Fibroblast of lung (primary cell): ENCODE data around the gene XRCC1. TPM values are rescaled to one million over a fixed set of nuclear protein-coding genes. Genes with fewer than 3 reads are reported as not detected.

ENCODE experiments used
- DNase-seq, 2 donors: peaks; one replicate each; pipeline versions ENCODE4 v3.0.0 to v3.0.0-alpha.2; 2010; ENCODE audit warnings: low read depth in 2 of 2
- H2AFZ ChIP-seq: 2 replicates; pipeline ENCODE4 v1.5.1; 2012; ENCODE audit warnings: low read length, control low read depth, inconsistent platforms
- H3K27ac ChIP-seq: 2 replicates; pipeline ENCODE4 v1.5.1; 2011; ENCODE audit warnings: low read length, control low read depth; ENCODE audit not compliant: insufficient read depth
- H3K27me3 ChIP-seq: 2 replicates; pipeline ENCODE4 v1.5.1; 2011; ENCODE audit warnings: mild to moderate bottlenecking, low read length; ENCODE audit not compliant: control insufficient read depth, insufficient read depth
- H3K36me3 ChIP-seq: 2 replicates; pipeline ENCODE4 v1.5.1; 2011; ENCODE audit warnings: low read length; ENCODE audit not compliant: control insufficient read depth, insufficient read depth
- H3K4me1 ChIP-seq: 2 replicates; pipeline ENCODE4 v1.5.1; 2011; ENCODE audit warnings: low read length; ENCODE audit not compliant: control insufficient read depth, insufficient read depth; ENCODE audit errors: extremely low read depth
- H3K4me2 ChIP-seq: 2 replicates; pipeline ENCODE4 v1.5.1; 2011; ENCODE audit warnings: low read length, control low read depth; ENCODE audit not compliant: insufficient read depth; ENCODE audit errors: extremely low read depth
- H3K4me3 ChIP-seq, 4 experiments: fragments of 200-600 bp in 1 of 4; sonication (generic) in 1 of 4; replicated peaks in 1 of 4; 2 replicates each; pipeline ENCODE4 v1.5.1; 2011 to 2016; ENCODE audit warnings: low read length in 4 of 4, low read depth in 3 of 4, mild to moderate bottlenecking in 3 of 4, control low read depth in 2 of 4, inconsistent platforms in 1 of 4, mixed read lengths in 1 of 4; ENCODE audit not compliant: insufficient read depth in 1 of 4; ENCODE audit errors: control extremely low read depth in 1 of 4
- H3K79me2 ChIP-seq: 2 replicates; pipeline ENCODE4 v1.5.1; 2012; ENCODE audit warnings: mild to moderate bottlenecking, low read length, inconsistent platforms; ENCODE audit not compliant: control insufficient read depth, insufficient read depth
- H3K9ac ChIP-seq: 2 replicates; pipeline ENCODE4 v1.5.1; 2011; ENCODE audit warnings: mild to moderate bottlenecking, low read length, control low read depth; ENCODE audit not compliant: insufficient read depth
- H3K9me3 ChIP-seq: 2 replicates; pipeline ENCODE4 v1.5.1; 2012; ENCODE audit warnings: low read depth, low read length; ENCODE audit not compliant: control insufficient read depth, insufficient read depth
- H4K20me1 ChIP-seq: 2 replicates; pipeline ENCODE4 v1.5.1; 2011; ENCODE audit warnings: low read length; ENCODE audit not compliant: control insufficient read depth, insufficient read depth; ENCODE audit errors: extremely low read depth
- CTCF ChIP-seq, 2 donors: IDR thresholded peaks in 1 of 2; conservative IDR thresholded peaks in 1 of 2; 1 replicate in 1 of 2; 2 replicates in 1 of 2; pipeline ENCODE4 v1.5.1; 2011 to 2012; ENCODE audit warnings: low read length in 2 of 2, control low read depth in 1 of 2, inconsistent platforms in 1 of 2, low read depth in 1 of 2, mild to moderate bottlenecking in 1 of 2
- EZH2 ChIP-seq: IDR thresholded peaks from 2 replicates; pipeline ENCODE4 v1.5.1; 2012; ENCODE audit warnings: low read length, control low read depth, mild to moderate bottlenecking; ENCODE audit errors: missing control alignments
- polyA plus RNA-seq, 2 donors: library from polyadenylated mRNA; depleted of rRNA in 1 of 2; stranded (reverse) in 1 of 2; unstranded in 1 of 2; fragments of >200 nt; gene quantifications; 2 replicates each; pipeline ENCODE4 v1.2.1, GENCODE V29; 2011 to 2012; ENCODE audit warnings: missing spikeins in 1 of 2
- total RNA-seq: library from RNA; depleted of rRNA; stranded (reverse); fragments of >200 nt; gene quantifications from 2 replicates; pipeline ENCODE4 v1.2.1, GENCODE V29; 2014

Gene XRCC1
- total and polyA plus RNA-seq, 2 donors (not counting 1 experiment from before 2014, with no cell fraction given): 8.6 to 14.5 TPM

GRCh38 chr19:43553656-43554055 is 21.7 kb downstream of the XRCC1 start:
- no peak overlapping the region for H3K4me3 ChIP-seq

GRCh38 chr19:43552616-43553015 is 22.7 kb downstream of the XRCC1 start:
- H3K4me1 ChIP-seq: peaks cover 3% of the 10 kb centered on the region
- H3K4me3 ChIP-seq: no peak overlapping the region
- H3K9ac ChIP-seq: no peak overlapping the region
- no peak overlapping the region for H2AFZ ChIP-seq
- peaks cover 14% of the 10 kb centered on the region for H3K36me3 ChIP-seq
- DNase-seq: no peak
- H3K79me2 ChIP-seq: no peaks in the 10 kb centered on the region
- H4K20me1 ChIP-seq: no peaks in the 10 kb centered on the region
- TF ChIP-seq CTCF (conservative IDR thresholded peaks at IDR 0.05 in 1 of 2, IDR thresholded peaks at IDR 0.05 in 1 of 2; ENCODE audit: low read depth in 1 of 2, low read length in 2 of 2) (no peak), EZH2 (no peak)
- H3K9me3 ChIP-seq: no peaks in the 10 kb centered on the region
- no peak overlapping the region for H3K4me2 ChIP-seq
- no peaks in the 10 kb centered on the region for H3K27me3 ChIP-seq
- no peak overlapping the region for H3K27ac ChIP-seq

More at GRCh38 chr19:43553656-43554055, 21.7 kb downstream of the XRCC1 start:
- H3K9ac ChIP-seq: no peak overlapping the region
- no peaks in the 10 kb centered on the region for H3K9me3 ChIP-seq
- no peak for DNase-seq
- H4K20me1 ChIP-seq: no peaks in the 10 kb centered on the region
- no peaks in the 10 kb centered on the region for H3K79me2 ChIP-seq
- no peak overlapping the region for H2AFZ ChIP-seq
- H3K36me3 ChIP-seq: peaks cover 14% of the 10 kb centered on the region
- H3K27ac ChIP-seq: no peak overlapping the region
- no peak overlapping the region for H3K4me2 ChIP-seq
- no peaks in the 10 kb centered on the region for H3K27me3 ChIP-seq
- peaks cover 8% of the 10 kb centered on the region for H3K4me1 ChIP-seq
- no peak for TF ChIP-seq CTCF (conservative IDR thresholded peaks at IDR 0.05 in 1 of 2, IDR thresholded peaks at IDR 0.05 in 1 of 2; ENCODE audit: low read depth in 1 of 2, low read length in 2 of 2)
- TF ChIP-seq EZH2: no peak

- no peak overlapping the region for H3K27ac ChIP-seq
- TF ChIP-seq CTCF (conservative IDR thresholded peaks at IDR 0.05 in 1 of 2, IDR thresholded peaks at IDR 0.05 in 1 of 2; ENCODE audit: low read depth in 1 of 2, low read length in 2 of 2) (no peak), EZH2 (no peak)
- no peak overlapping the region for H2AFZ ChIP-seq
- H3K9me3 ChIP-seq: no peaks in the 10 kb centered on the region
- no peaks in the 10 kb centered on the region for H3K4me1 ChIP-seq
- DNase-seq: no peak
- H3K4me3 ChIP-seq: no peak overlapping the region
- H3K4me2 ChIP-seq: no peak overlapping the region
- H3K79me2 ChIP-seq: no peaks in the 10 kb centered on the region
- no peaks in the 10 kb centered on the region for H4K20me1 ChIP-seq
- H3K36me3 ChIP-seq: peaks cover 14% of the 10 kb centered on the region
- H3K9ac ChIP-seq: no peak overlapping the region
- H3K27me3 ChIP-seq: no peaks in the 10 kb centered on the region
Observed at GRCh38 chr19:43552198-43552450, 23.2 kb downstream of the XRCC1 start.
